Fibroblast of skin of back (primary cell): ENCODE measurements around the gene CFAP206. TPM values are rescaled to one million over a fixed set of nuclear protein-coding genes. Genes with fewer than 3 reads are reported as not detected.

Source experiments
- DNase-seq: peaks from one replicate; pipeline ENCODE4 v3.0.0-alpha.2; 2013
- polyA plus RNA-seq, 2 experiments: library from polyadenylated mRNA; unstranded; fragments of 120-200 nt; gene quantifications; one replicate each; pipeline ENCODE4 v1.2.1, GENCODE V29; 2013; ENCODE audit not compliant: insufficient read length in 2 of 2

CFAP206 gene, protein sequence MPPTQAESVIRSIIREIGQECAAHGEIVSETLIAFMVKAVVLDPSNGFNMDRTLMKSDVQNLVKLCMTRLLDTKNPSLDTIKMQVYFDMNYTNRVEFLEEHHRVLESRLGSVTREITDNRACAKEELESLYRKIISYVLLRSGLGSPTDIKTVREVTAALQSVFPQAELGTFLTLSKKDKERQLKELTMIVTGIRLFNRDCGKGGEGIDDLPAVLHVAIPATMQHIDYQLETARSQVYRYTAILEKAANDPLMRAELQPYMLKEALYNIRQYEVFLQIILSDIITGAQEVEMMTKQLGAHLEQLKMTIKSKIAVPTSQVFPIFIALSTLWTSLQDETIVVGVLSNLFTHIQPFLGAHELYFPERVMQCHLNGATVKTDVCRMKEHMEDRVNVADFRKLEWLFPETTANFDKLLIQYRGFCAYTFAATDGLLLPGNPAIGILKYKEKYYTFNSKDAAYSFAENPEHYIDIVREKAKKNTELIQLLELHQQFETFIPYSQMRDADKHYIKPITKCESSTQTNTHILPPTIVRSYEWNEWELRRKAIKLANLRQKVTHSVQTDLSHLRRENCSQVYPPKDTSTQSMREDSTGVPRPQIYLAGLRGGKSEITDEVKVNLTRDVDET
- polyA plus RNA-seq (2013, experiment 1 of 2; ENCODE audit: insufficient read length) = 0.16 TPM
- polyA plus RNA-seq (2013, experiment 2 of 2; ENCODE audit: insufficient read length) = not detected

DNA sequence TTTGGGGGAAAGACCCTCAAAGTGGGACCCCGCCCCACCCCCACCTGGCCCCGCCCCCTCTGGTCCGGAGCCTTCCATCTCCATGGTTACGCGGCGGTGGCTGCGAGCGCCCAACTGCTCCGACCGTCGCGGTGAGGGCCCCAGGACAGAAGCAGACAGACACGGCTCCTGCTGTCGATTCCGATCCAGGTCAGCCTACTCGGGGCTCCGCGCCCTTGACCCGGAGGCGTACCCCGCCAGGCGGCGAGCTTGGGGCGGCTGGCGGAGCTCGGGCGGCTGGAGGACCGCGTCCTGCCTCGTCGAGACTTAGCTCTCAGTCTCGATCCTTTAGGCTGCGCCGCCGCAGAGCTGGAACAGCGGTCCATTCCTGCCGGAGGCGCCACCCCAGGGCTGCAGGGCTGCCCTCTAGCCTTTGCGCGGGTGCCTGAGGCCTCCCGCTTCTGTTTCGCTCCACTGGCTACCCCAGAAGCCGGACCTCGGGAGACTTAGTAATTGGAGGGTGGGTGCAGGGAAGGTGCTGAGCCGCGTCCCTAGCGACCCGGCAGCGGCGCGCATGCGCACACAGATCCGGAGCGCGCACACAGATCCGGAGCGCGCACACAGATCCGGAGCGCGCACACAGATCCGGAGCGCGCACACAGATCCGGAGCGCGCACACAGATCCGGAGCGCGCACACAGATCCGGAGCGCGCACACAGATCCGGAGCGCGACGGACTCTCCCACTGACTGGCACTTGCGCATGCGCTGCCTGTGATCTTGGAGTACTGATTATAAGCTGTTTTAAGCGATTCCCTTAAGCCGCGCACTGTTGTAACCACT lies at the start of gene CFAP206:
Gene CFAP206 (plus strand): TSS at position 72 of the 820 bp plus-strand sequence. CDS start 1,868 bp downstream, outside the sequence.
- peak; percentile 79 for DNase-seq

DNA sequence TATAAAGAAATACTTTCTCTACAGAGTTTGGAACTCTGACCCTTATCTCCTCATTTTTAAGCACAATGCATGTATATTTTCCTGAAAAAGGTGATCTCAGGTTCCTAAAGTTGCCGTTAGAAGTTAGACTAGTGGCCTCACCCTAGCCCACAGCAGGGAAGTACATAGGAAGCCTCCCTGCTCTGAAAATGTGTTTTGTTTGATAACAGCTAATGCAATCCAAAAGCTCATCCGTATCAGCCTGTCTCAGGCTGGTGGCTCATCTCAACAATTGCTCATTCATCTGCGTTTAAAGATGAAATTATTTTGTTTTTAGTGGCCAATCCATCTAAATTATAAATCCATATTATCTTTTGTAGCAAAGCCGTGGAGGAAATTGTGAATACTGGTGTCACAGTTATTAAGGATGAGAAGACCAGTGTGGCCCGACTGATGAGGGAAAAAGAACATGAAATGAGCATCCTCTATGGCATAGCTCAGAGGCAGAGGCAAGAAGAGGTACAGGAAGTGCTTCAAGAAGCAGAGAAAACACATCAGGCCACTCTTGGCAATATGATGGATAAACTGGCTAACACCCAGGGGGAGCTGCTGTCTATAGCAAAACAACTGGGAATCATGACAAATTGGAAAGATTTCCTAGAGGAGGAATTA lies 43.0 kb upstream of the CFAP206 start:
- DNase-seq = no peak

- peak; percentile 16 for DNase-seq
These were observed 41.5 kb upstream of the CFAP206 start for GRCh38 chr6:87366072-87366827.

DNA sequence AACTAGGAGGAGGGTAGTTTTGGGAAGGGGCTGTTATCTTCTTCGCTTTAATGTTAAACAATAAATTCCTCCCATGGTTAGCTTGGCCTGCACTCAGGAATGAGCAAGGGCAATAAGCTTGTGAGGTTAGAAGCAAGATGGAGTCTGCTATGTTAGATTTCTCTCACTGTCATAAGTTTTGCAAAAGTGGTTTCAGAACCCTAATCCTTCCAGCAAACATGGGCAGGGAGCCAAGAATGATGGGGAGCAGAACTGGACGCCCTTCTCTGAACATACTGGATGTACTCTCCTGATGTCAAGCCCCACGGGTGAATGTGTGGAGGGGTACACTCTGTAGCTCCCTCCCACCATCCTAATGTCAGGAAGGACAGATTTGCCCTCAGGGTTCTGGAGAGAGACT lies 40.9 kb upstream of the CFAP206 start:
- DNase-seq = no peak

GRCh38 chr6:87373377-87373776 lies 34.4 kb upstream of the CFAP206 start:
- no peak for DNase-seq

GRCh38 chr6:87375315-87375714 lies 32.5 kb upstream of the CFAP206 start:
- no peak for DNase-seq

- no peak for DNase-seq
These were observed 31.1 kb upstream of the CFAP206 start for GRCh38 chr6:87376643-87377042.

GRCh38 chr6:87378947-87379346 lies 28.8 kb upstream of the CFAP206 start:
- DNase-seq = peak; percentile 14

DNA sequence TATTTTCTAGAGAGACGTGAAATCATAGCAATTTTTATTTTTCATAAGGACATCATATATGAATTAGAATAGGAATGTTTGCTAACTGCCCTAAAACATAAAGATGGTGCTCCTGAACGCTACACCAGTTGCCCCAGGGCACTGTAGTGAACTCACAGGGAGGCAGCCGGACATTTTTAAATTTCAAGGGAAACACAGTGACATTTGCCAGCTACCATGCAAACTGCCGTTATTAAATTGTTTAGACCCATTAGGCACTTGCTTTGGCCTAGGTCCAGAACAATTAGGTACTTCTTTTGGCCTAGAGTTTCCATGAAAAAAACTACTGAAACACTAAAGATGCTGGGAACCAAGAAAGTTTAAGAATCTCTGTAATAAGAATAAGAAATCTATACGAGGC lies 24.9 kb upstream of the CFAP206 start:
- no peak for DNase-seq

DNA sequence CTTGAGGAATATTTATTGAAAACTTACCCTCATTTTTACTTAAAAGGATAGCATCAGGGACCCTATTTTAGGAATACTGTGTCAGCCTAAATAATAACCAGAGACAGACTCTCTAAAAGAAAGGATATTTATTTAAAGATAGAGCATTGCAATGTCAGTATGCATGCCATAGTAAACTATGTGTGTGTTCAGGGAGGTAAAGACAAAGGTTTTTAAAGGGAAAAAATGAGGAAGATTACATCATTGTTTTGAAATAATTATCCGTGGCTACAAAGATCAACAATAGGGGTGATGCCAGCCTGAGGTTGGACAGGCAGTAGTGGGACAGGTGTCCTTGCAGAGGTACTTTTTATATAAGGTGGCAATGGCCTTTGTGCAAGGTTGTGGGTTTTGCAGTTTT lies 23.7 kb upstream of the CFAP206 start:
- DNase-seq = no peak

- DNase-seq = no peak
These were observed 23.3 kb upstream of the CFAP206 start for GRCh38 chr6:87384449-87384848.

DNA sequence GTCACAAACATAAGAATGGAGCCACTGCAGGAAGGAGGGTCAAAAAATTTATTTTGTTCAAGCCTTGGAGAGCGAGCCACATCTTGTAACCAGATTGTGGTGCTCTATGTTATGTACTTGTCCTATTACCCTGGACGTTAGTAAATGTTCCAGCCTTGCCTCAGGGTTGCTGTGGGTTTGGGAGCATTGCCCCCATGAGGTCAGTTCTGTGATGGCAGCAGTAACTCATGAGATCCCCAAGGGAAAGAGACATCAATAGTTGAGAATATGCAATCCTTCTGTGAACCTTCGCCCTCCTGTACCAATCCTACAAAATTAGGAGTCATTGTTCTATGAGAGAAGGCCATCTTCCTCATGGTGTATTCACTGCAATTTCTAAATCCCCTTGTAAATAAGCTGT lies 16.4 kb upstream of the CFAP206 start:
- DNase-seq = peak; percentile 34

GRCh38 chr6:87393026-87393622 lies 14.6 kb upstream of the CFAP206 start:
- peak; percentile 57 for DNase-seq

DNA sequence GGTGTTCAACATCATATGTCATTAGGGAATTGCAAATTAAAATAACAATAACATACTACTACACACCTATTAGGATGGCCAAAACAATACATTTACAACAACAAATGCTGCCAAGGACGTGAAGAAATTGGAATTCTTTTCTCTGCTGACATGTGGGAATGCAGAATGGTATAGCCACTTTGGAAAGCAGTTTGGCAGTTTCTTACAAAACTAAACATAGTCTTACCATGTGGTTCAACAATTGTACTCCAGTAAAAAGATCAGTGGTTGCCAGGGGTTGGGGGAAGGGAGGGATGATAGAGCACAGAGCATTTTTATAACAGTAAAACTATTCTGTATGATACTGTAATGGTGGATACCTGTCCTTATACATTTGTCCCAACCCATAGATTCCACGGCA lies 12.3 kb upstream of the CFAP206 start:
- no peak for DNase-seq

GRCh38 chr6:87396595-87397392 lies 11.0 kb upstream of the CFAP206 start:
- no peak for DNase-seq

DNA sequence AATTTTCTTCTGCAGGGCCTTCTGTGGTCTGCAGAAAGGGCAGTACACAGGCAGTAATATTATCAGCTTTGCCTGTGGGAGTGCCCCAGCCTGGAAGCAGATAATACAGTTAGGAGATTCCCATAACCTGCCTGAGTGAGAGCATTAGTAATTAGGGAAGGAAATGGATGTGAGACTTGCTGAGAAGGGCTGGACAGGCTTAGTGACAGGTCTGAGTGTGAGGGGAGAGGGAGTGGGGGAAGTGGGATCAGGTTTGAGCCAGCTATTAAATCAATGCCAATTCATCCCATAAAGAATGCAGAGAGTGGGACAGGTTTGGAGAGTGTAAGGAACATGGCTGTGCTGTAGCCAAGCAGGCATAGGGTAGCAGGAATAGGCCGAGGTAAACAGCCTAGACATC lies 10.1 kb upstream of the CFAP206 start:
- no peak for DNase-seq

GRCh38 chr6:87401832-87402231 lies 5.9 kb upstream of the CFAP206 start:
- DNase-seq = no peak

DNA sequence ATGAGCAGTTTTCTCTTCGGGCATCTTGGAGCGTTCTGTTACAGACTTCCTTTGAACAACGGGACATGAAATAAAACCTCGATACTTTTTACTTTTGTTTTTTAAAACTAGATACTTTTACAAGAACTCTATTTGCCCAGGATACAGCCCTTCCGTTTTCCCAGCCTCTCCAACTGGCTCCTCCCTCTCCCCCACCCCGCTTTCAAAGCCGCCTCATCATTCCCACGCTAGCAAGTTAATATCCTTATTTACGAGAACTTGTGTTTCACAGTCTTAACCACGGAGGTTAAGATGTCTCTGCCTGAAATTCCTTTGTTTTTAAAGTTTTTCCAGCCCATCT lies 241 bp upstream of the CFAP206 start:
- no peak for DNase-seq

DNA sequence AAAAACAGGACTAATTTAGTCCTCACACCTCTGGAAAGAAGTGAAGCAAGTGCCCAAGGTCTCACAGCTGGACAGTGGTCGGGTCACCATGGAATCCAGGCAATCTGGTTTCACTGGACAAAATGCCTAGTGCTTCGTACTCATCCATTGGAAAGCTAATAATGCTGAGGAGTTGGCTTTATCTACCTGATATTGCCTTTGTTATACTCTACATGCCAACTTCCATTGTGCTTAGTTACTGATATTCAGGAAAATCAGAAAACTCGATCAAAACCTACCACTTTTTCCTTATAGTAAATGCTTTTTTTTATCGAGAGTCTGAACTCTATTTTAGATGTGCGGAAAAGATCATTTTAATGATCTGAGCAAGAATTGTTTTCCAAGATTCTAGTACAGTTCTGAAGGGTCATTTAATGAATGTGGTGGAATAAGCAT lies 966 bp downstream of the CFAP206 start:
- DNase-seq = no peak

GRCh38 chr6:87419266-87419665 lies 11.5 kb downstream of the CFAP206 start:
- no peak for DNase-seq

- DNase-seq = no peak
These were observed 12.6 kb downstream of the CFAP206 start for GRCh38 chr6:87420360-87420759.
